Calu3 (cell line): ENCODE data around the gene CXCR4. TPM values are rescaled to one million over a fixed set of nuclear protein-coding genes. Genes with fewer than 3 reads are reported as not detected.
"Not testable (repeated sequence)": the region's sequence is repeated elsewhere in the genome, so short reads cannot be mapped to it uniquely, and the experiment has no call there.

Experiments
- BruUV-seq: library from RNA; stranded (reverse); fragments of 400-500 nt; replicated peaks from 2 replicates; lab custom pipeline; 2021; lab: Mats Ljungman, UMichigan
- CTCF ChIA-PET: fragments of 300-600 bp; sonication (Branson Sonifier 250); formaldehyde crosslinking; loops from one replicate; lab custom pipeline; 2022; ENCODE audit warnings: antibody characterized with exemption; lab: Charles Lee
- DNase-seq: peaks from one replicate; pipeline ENCODE4 v3.0.0; 2022
- H3K27ac Mint-ChIP-seq: one replicate; pipeline ENCODE4 v1.8.0; 2022; ENCODE audit warnings: mixed read lengths; ENCODE audit not compliant: unreplicated experiment
- H3K27me3 Mint-ChIP-seq: one replicate; pipeline ENCODE4 v1.8.0; 2022; ENCODE audit warnings: mixed read lengths; ENCODE audit not compliant: unreplicated experiment
- H3K36me3 Mint-ChIP-seq: one replicate; pipeline ENCODE4 v1.8.0; 2022; ENCODE audit warnings: mild to moderate bottlenecking, moderate library complexity, mixed read lengths; ENCODE audit not compliant: insufficient read depth, unreplicated experiment
- H3K4me1 Mint-ChIP-seq: one replicate; pipeline ENCODE4 v1.8.0; 2022; ENCODE audit warnings: mild to moderate bottlenecking, low read depth, mixed read lengths; ENCODE audit not compliant: unreplicated experiment
- H3K4me3 Mint-ChIP-seq: one replicate; pipeline ENCODE4 v1.8.0; 2022; ENCODE audit warnings: mild to moderate bottlenecking, low read depth, moderate library complexity, mixed read lengths; ENCODE audit not compliant: unreplicated experiment
- H3K9me3 Mint-ChIP-seq: one replicate; pipeline ENCODE4 v1.8.0; 2022; ENCODE audit warnings: low read depth, mixed read lengths; ENCODE audit not compliant: unreplicated experiment
- intact Hi-C: fragments of 100-400 bp; cut with micrococcal nuclease; formaldehyde crosslinking; loops from one replicate; pipeline ENCODE4 v1.10.0; 2022; ENCODE audit not compliant: unreplicated experiment
- total RNA-seq: library from RNA; stranded (reverse); gene quantifications from 2 replicates; pipeline ENCODE4 v1.2.3, GENCODE V29; 2022
- TF ChIP-seq, protein P1 (sequence below): fragments of 200-600 bp; IDR thresholded peaks from one replicate; pipeline ENCODE4 v1.8.0; 2022; ENCODE audit warnings: antibody characterized with exemption; ENCODE audit not compliant: unreplicated experiment

CXCR4 gene
- total RNA-seq, 1 experiment from 2014 or later = 16.7 TPM

DNA sequence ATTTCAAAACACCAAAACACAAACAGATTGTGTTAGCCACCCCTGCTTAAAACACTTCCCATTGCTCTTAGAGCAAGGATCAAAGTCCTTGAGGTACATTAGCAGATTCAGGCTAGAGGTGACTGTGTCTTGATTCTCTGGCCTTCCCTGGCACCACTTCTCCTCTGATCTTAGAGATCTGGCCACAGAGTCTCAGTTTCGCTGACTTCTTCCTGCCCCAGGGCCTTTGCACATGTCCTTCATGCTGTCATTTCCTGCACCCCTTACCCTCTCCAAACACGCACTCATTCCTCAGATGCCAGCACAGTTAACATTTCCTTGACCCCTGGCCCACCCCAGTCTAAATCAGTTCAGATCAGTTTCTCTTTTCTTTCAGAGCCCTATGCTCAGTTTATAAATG lies 16.9 kb downstream of the CXCR4 start:
- TF ChIP-seq, protein P1, sequence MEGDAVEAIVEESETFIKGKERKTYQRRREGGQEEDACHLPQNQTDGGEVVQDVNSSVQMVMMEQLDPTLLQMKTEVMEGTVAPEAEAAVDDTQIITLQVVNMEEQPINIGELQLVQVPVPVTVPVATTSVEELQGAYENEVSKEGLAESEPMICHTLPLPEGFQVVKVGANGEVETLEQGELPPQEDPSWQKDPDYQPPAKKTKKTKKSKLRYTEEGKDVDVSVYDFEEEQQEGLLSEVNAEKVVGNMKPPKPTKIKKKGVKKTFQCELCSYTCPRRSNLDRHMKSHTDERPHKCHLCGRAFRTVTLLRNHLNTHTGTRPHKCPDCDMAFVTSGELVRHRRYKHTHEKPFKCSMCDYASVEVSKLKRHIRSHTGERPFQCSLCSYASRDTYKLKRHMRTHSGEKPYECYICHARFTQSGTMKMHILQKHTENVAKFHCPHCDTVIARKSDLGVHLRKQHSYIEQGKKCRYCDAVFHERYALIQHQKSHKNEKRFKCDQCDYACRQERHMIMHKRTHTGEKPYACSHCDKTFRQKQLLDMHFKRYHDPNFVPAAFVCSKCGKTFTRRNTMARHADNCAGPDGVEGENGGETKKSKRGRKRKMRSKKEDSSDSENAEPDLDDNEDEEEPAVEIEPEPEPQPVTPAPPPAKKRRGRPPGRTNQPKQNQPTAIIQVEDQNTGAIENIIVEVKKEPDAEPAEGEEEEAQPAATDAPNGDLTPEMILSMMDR = no peak
- BruUV-seq = no TSS peak
- H3K4me1 Mint-ChIP-seq = no peaks in the 10 kb centered on the region

DNA sequence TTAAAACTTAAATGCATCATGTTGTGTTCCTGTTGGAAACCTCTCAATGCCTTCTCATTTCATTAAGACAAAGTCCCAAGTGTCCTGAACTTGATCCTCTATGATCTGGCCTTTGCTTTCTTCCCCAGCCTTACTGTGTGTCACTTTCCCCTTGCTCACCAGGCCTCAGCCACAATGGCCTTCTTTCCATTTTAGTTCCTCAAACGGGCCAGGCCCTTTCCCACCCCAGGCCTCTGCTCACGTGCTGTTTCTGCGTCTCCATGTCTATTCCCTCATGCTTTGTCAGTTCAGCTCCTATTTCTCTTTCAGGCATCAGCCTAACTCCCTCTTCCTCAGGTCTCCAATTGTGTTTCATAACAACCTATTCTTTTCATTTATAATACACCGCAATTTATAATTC lies 19.5 kb downstream of the CXCR4 start:
- Mint-ChIP-seq H3K27me3 (no peaks in the 10 kb centered on the region), H3K36me3 (no peaks in the 10 kb centered on the region), H3K27ac (no peak overlapping the region), H3K4me3 (no peak overlapping the region), H3K4me1 (no peaks in the 10 kb centered on the region), H3K9me3 (no peaks in the 10 kb centered on the region)
- CTCF ChIA-PET = no interaction called here
- intact Hi-C loops = no loop called here
- no peak for DNase-seq
- BruUV-seq = no TSS peak
- TF ChIP-seq, protein P1 = no peak

More for the DNA sequence above, 16.9 kb downstream of the CXCR4 start:
- H3K9me3 Mint-ChIP-seq = no peaks in the 10 kb centered on the region
- H3K27me3 Mint-ChIP-seq = no peaks in the 10 kb centered on the region
- CTCF ChIA-PET = no interaction called here
- no peaks in the 10 kb centered on the region for H3K36me3 Mint-ChIP-seq
- no peak overlapping the region for H3K4me3 Mint-ChIP-seq
- DNase-seq = no peak
- H3K27ac Mint-ChIP-seq = no peak overlapping the region
- intact Hi-C loops = no loop called here

DNA sequence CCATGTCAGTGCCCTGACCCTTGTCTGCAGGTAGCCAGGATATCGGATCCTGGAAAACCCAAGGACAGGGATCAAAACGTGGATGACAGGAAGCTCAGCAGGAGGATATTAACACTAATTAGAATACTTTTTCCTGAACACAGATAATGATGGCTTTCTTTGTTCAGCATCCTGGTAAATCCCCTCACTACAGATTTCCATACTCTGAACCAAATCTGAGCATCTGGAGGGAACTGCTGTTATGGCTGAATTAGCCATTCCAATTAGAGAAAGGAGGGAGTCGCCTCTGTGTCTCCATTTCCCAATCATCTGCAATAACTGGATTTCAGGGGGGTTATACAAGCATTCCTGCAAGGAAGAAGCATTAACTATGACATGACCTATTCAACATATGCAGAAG lies 24.4 kb downstream of the CXCR4 start:
- Mint-ChIP-seq H3K9me3 (no peaks in the 10 kb centered on the region), H3K4me3 (no peak overlapping the region), H3K27ac (no peak overlapping the region), H3K27me3 (no peaks in the 10 kb centered on the region), H3K4me1 (no peaks in the 10 kb centered on the region), H3K36me3 (no peaks in the 10 kb centered on the region)
- CTCF ChIA-PET = no interaction called here
- no peak for DNase-seq
- intact Hi-C loops = no loop called here
- TF ChIP-seq, protein P1 = no peak
- no TSS peak for BruUV-seq

DNA sequence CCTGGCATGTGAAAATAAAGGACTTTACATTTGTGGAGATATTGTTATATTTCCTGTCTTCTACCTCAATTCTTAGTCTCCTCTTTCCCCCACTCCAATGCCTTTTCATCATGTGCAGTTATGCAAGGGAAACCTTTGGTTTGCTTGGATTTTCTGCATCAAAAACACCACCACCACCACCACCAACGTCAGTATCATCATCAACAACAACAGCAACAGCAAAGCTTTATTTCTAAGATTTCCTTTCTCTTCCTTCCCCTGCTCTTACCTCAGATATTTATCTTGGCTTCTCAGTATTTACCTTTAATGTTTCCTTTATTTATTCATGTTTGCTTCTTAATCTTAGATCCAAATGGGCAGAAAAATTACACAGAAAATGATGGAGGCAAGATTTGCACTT lies 26.1 kb downstream of the CXCR4 start:
- H3K4me1 Mint-ChIP-seq = no peaks in the 10 kb centered on the region
- BruUV-seq = no TSS peak
- H3K4me3 Mint-ChIP-seq = no peak overlapping the region
- intact Hi-C loops = no loop called here
- no peaks in the 10 kb centered on the region for H3K9me3 Mint-ChIP-seq
- H3K36me3 Mint-ChIP-seq = no peaks in the 10 kb centered on the region
- no peak overlapping the region for H3K27ac Mint-ChIP-seq
- no peak for DNase-seq
- TF ChIP-seq, protein P1 = no peak
- CTCF ChIA-PET = no interaction called here
- H3K27me3 Mint-ChIP-seq = no peaks in the 10 kb centered on the region

DNA sequence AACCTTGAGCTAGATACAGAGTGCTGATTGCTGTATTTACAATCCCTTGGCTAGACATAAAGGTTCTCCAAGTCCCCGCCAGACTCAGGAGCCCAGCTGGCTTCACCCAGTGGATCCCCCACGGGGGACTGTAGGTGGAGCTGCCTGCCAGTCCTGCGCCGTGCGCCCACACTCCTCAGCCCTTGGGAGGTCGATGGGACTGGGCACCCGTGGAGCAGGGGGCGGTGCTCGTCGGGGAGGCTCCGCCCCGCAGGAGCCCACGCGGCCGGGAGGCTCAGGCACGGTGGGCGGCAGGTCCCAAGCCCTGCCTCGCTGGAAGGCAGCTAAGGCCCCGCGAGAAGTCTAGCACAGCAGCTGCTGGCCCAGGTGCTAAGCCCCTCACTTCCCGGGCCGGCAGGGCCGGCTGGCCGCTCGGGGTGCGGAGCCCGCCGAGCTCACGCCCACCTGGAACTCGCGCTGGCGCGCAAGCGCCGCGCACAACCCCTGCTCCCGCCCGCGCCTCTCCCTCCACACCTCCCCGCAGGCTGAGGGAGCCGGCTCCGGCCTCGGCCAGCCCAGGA lies 30.0 kb downstream of the CXCR4 start:
- DNase-seq, H3K27me3 Mint-ChIP-seq, H3K9me3 Mint-ChIP-seq, intact Hi-C loops, BruUV-seq, H3K36me3 Mint-ChIP-seq, H3K4me3 Mint-ChIP-seq, H3K4me1 Mint-ChIP-seq, CTCF ChIA-PET, H3K27ac Mint-ChIP-seq: not testable (repeated sequence)
